Transverse colon (tissue), 4 donors: ENCODE data around the gene CSKMT. TPM values are rescaled to one million over a fixed set of nuclear protein-coding genes. Genes with fewer than 3 reads are reported as not detected.

Experiments
- DNase-seq: peaks from one replicate; pipeline ENCODE4 v3.0.0-alpha.2; 2019
- H3K27ac ChIP-seq, 4 donors: fragments of 200-600 bp; sonication (generic); 2 replicates each; pipeline ENCODE4 v1.5.1; 2016 to 2018; ENCODE audit warnings: inconsistent platforms in 4 of 4
- H3K27me3 ChIP-seq: fragments of 200-600 bp; sonication (generic); 2 replicates; pipeline ENCODE4 v1.5.1; 2017; ENCODE audit warnings: inconsistent platforms
- H3K36me3 ChIP-seq, 4 donors: fragments of 200-600 bp; sonication (generic); 2 replicates each; pipeline ENCODE4 v1.5.1; 2017 to 2019; ENCODE audit warnings: inconsistent platforms in 4 of 4
- H3K4me1 ChIP-seq, 4 donors: fragments of 200-600 bp; sonication (generic); 2 replicates each; pipeline ENCODE4 v1.5.1; 2017 to 2020; ENCODE audit warnings: inconsistent platforms in 4 of 4
- H3K4me3 ChIP-seq, 4 donors: fragments of 200-600 bp; sonication (generic); 1 replicate in 1 of 4; 2 replicates in 3 of 4; pipeline versions ENCODE4 v1.5.1 to v1.6.1; 2017 to 2019; ENCODE audit warnings: inconsistent platforms in 4 of 4
- H3K9me3 ChIP-seq, 2 donors: fragments of 200-600 bp; sonication (generic); 2 replicates each; pipeline ENCODE4 v1.5.1; 2017 to 2019; ENCODE audit warnings: inconsistent platforms in 2 of 2
- CTCF ChIP-seq, 5 experiments: fragments of 200-600 bp in 3 of 5; fragments of 450-650 bp in 2 of 5; sonication (generic) in 3 of 5; IDR thresholded peaks; 1 replicate in 2 of 5; 2 replicates in 3 of 5; pipeline ENCODE4 v1.5.1; 2016 to 2017; ENCODE audit warnings: antibody characterized with exemption in 5 of 5, inconsistent platforms in 3 of 5, mild to moderate bottlenecking in 2 of 5, moderate library complexity in 1 of 5
- EP300 ChIP-seq: sonication (generic); formaldehyde crosslinking; IDR thresholded peaks from one replicate; pipeline ENCODE4 v1.6.1; 2017; ENCODE audit warnings: antibody characterized with exemption, low read depth
- POLR2A ChIP-seq: fragments of 450-650 bp; IDR thresholded peaks from one replicate; pipeline ENCODE4 v1.6.1; 2016; ENCODE audit warnings: antibody characterized with exemption, mild to moderate bottlenecking, moderate library complexity
- POLR2AphosphoS5 ChIP-seq, 3 donors: sonication (generic); formaldehyde crosslinking; IDR thresholded peaks; one replicate each; pipeline ENCODE4 v1.6.1; 2016; ENCODE audit warnings: antibody characterized with exemption in 3 of 3
- WGBS, 2 donors: methylation state at CpG; one replicate each; pipeline ENCODE4 v1.1.5; 2018; ENCODE audit warnings: low coverage in 1 of 2; 5-methylcytosine and 5-hydroxymethylcytosine counted together
- in situ Hi-C, 4 donors: fragments of 200-750 bp; cut with MboI; loops; one replicate each; pipeline versions ENCODE4 v1.15.0 to v1.15.1; 2017; ENCODE audit warnings: low sequenced_read_pairs in 3 of 4, low pct_ligation_motif_present in 1 of 4, low pct_unique_long_range_greater_than_20kb in 1 of 4
- intact Hi-C: fragments of 100-400 bp; cut with DNase I; formaldehyde crosslinking; loops from one replicate; pipeline ENCODE4 v1.15.1; 2023; ENCODE audit warnings: low total_unique reads
- total RNA-seq, 4 donors: library from RNA; depleted of rRNA; stranded (reverse); fragments of >200 nt; gene quantifications; one replicate each; pipeline ENCODE4 v1.1.0, GENCODE V29; 2016

Gene CSKMT
- total RNA-seq, 4 donors from 2014 or later, result 6.0 to 17.0 TPM; not detected in 2

GRCh38 chr11:62621567-62622470 is 43.3 kb upstream of the CSKMT start, which contains the start of gene B3GAT3:
Gene B3GAT3, minus strand, starts transcription at chr11:62621986. Its CDS starts 39 bp downstream, at chr11:62621947.
- Histone ChIP-seq H3K4me1 (peaks cover 12 to 17% (median 14%) of the 10 kb centered on the region in 4 donors), H3K36me3 (peaks cover 0 to 12% (median 5%) of the 10 kb centered on the region in 4 donors), H3K27me3 (no peaks in the 10 kb centered on the region), H3K4me3 (peak within 1 kb of the TSS; percentile 52 to 82 (median 59)), H3K9me3 (no peaks in the 10 kb centered on the region), H3K27ac (peak within 1 kb of the TSS; percentile 88 to 96 (median 90))
- peak; percentile 91 for TF ChIP-seq EP300
- peak; percentile 84 for TF ChIP-seq POLR2A
- TF ChIP-seq CTCF (IDR thresholded peaks at IDR 0.05), result peak in 1 of 5 experiments; percentile 50
- TF ChIP-seq POLR2AphosphoS5 (IDR thresholded peaks at IDR 0.05), result peak; percentile 88 to 95 (median 93)
- peak; percentile 99 for DNase-seq
- WGBS, 2 donors, result 0 to 1% methylated on average over 4 to 46 of the region's 77 CpGs
- in situ Hi-C loops (no loop called here), intact Hi-C loops (no loop called here)

GRCh38 chr11:62622476-62623089 is 42.5 kb upstream of the CSKMT start:
- H3K4me3 ChIP-seq, result peak overlapping the region in 3 of 4 donors; percentile 52 to 82 (median 54)
- H3K36me3 ChIP-seq, result peaks cover 0 to 19% (median 5%) of the 10 kb centered on the region in 4 donors
- TF ChIP-seq EP300, result no peak
- no peak for TF ChIP-seq CTCF (IDR thresholded peaks at IDR 0.05)
- no peak for TF ChIP-seq POLR2A
- no peak for TF ChIP-seq POLR2AphosphoS5 (IDR thresholded peaks at IDR 0.05)
- peaks cover 12 to 17% (median 14%) of the 10 kb centered on the region in 4 donors for H3K4me1 ChIP-seq
- intact Hi-C loops, result no loop called here
- in situ Hi-C loops, result no loop called here
- DNase-seq, result no peak
- 87 to 94% methylated on average over 7 of the region's 7 CpGs for WGBS, 2 donors
- no peaks in the 10 kb centered on the region for H3K9me3 ChIP-seq
- no peaks in the 10 kb centered on the region for H3K27me3 ChIP-seq
- H3K27ac ChIP-seq, result peak overlapping the region; percentile 88 to 96 (median 90)

- TF ChIP-seq POLR2A, result no peak
- TF ChIP-seq POLR2AphosphoS5 (IDR thresholded peaks at IDR 0.05), result no peak
- intact Hi-C loops (no loop called here), in situ Hi-C loops (no loop called here)
- Histone ChIP-seq H3K27me3 (no peaks in the 10 kb centered on the region), H3K4me1 (no peaks in the 10 kb centered on the region), H3K36me3 (peaks cover 0 to 69% (median 32%) of the 10 kb centered on the region in 4 donors), H3K27ac (no peak overlapping the region), H3K9me3 (no peaks in the 10 kb centered on the region), H3K4me3 (no peak overlapping the region)
- 81 to 87% methylated on average over 3 of the region's 3 CpGs for WGBS, 2 donors
- no peak for DNase-seq
Observed at GRCh38 chr11:62627713-62628112, 37.4 kb upstream of the CSKMT start.

- Histone ChIP-seq H3K36me3 (peaks cover 0 to 94% (median 45%) of the 10 kb centered on the region in 4 donors), H3K27me3 (no peaks in the 10 kb centered on the region), H3K27ac (no peak overlapping the region), H3K9me3 (no peaks in the 10 kb centered on the region), H3K4me3 (no peak overlapping the region), H3K4me1 (no peaks in the 10 kb centered on the region)
- in situ Hi-C loops (no loop called here), intact Hi-C loops (loop anchor here (2.0 kb wide), 1 partner anchor 26 kb away; no protein-coding TSS in a partner anchor)
- TF ChIP-seq EP300 (no peak), CTCF (IDR thresholded peaks at IDR 0.05) (no peak), POLR2A (no peak), POLR2AphosphoS5 (IDR thresholded peaks at IDR 0.05) (no peak)
- DNase-seq, result no peak
- WGBS, 2 donors, result 67 to 86% methylated on average over 2 to 6 of the region's 6 CpGs
Observed at GRCh38 chr11:62632492-62632891, 32.6 kb upstream of the CSKMT start.
